Astrocyte (in vitro differentiated cells and primary cell): ENCODE measurements around the gene NCF4. TPM values are rescaled to one million over a fixed set of nuclear protein-coding genes. Genes with fewer than 3 reads are reported as not detected.

Experiments used
- DNase-seq: peaks from one replicate; pipeline ENCODE4 v3.0.0-alpha.2; 2010; ENCODE audit warnings: low read depth
- FAIRE-seq: peaks from 2 replicates; lab custom pipeline; 2011; peaks lifted over from hg19 to GRCh38; lab: Jason Lieb, UNC
- H2AFZ ChIP-seq: 2 replicates; pipeline ENCODE4 v1.6.0; 2012; ENCODE audit warnings: low read depth, low read length, inconsistent platforms
- H3K27ac ChIP-seq: 2 replicates; pipeline ENCODE4 v1.5.1; 2011; ENCODE audit warnings: low read depth, low read length, inconsistent platforms
- H3K27me3 ChIP-seq: 2 replicates; pipeline ENCODE4 v1.6.0; 2011; ENCODE audit warnings: low read length, inconsistent platforms; ENCODE audit not compliant: insufficient read depth
- H3K36me3 ChIP-seq: 2 replicates; pipeline ENCODE4 v1.5.1; 2011; ENCODE audit warnings: low read length, inconsistent platforms; ENCODE audit not compliant: insufficient read depth
- H3K4me1 ChIP-seq: 2 replicates; pipeline ENCODE4 v1.5.1; 2011; ENCODE audit warnings: low read length, inconsistent platforms; ENCODE audit not compliant: insufficient read depth
- H3K4me2 ChIP-seq: 2 replicates; pipeline ENCODE4 v1.6.0; 2012; ENCODE audit warnings: low read length, inconsistent platforms
- H3K4me3 ChIP-seq: 2 replicates; pipeline ENCODE4 v1.5.1; 2011; ENCODE audit warnings: low read depth, mild to moderate bottlenecking, low read length, inconsistent platforms; ENCODE audit not compliant: insufficient read depth
- H3K79me2 ChIP-seq: 2 replicates; pipeline ENCODE4 v1.6.0; 2012; ENCODE audit warnings: mild to moderate bottlenecking, low read length, inconsistent platforms; ENCODE audit not compliant: insufficient read depth
- H3K9ac ChIP-seq: 2 replicates; pipeline ENCODE4 v1.6.0; 2012; ENCODE audit warnings: mild to moderate bottlenecking, low read length, inconsistent platforms
- H3K9me3 ChIP-seq: 2 replicates; pipeline ENCODE4 v1.5.1; 2012; ENCODE audit warnings: low read depth, mild to moderate bottlenecking, low read length, inconsistent platforms; ENCODE audit not compliant: insufficient read depth
- H4K20me1 ChIP-seq: 2 replicates; pipeline ENCODE4 v1.6.0; 2012; ENCODE audit warnings: low read length, inconsistent platforms; ENCODE audit not compliant: insufficient read depth
- H3K27ac Mint-ChIP-seq: one replicate; pipeline ENCODE4 v1.8.0; 2021; ENCODE audit warnings: mild to moderate bottlenecking, mixed read lengths; ENCODE audit not compliant: unreplicated experiment
- H3K27me3 Mint-ChIP-seq: one replicate; pipeline ENCODE4 v1.8.0; 2021; ENCODE audit warnings: low read depth, mixed read lengths; ENCODE audit not compliant: unreplicated experiment
- H3K36me3 Mint-ChIP-seq: one replicate; pipeline ENCODE4 v1.8.0; 2021; ENCODE audit warnings: low read depth, mixed read lengths; ENCODE audit not compliant: unreplicated experiment
- H3K4me1 Mint-ChIP-seq: one replicate; pipeline ENCODE4 v1.8.0; 2021; ENCODE audit warnings: low read depth, mixed read lengths; ENCODE audit not compliant: unreplicated experiment
- H3K4me3 Mint-ChIP-seq: one replicate; pipeline ENCODE4 v1.8.0; 2021; ENCODE audit warnings: mild to moderate bottlenecking, moderate library complexity, mixed read lengths; ENCODE audit not compliant: unreplicated experiment
- H3K9me3 Mint-ChIP-seq: one replicate; pipeline ENCODE4 v1.8.0; 2021; ENCODE audit warnings: mild to moderate bottlenecking, mixed read lengths; ENCODE audit not compliant: unreplicated experiment
- CTCF ChIP-seq: IDR thresholded peaks from 2 replicates; pipeline ENCODE4 v1.5.1; 2011; ENCODE audit warnings: low read depth, mild to moderate bottlenecking, inconsistent platforms, low read length, moderate library complexity; ENCODE audit not compliant: insufficient read depth
- EZH2 ChIP-seq: IDR thresholded peaks from 2 replicates; pipeline ENCODE4 v1.6.1; 2012; ENCODE audit warnings: mild to moderate bottlenecking, low read length, inconsistent platforms; ENCODE audit not compliant: insufficient read depth
- total RNA-seq: library from RNA; stranded (reverse); gene quantifications from 2 replicates; pipeline ENCODE4 v1.2.1, GENCODE V29; 2021

NCF4 gene
- total RNA-seq, 1 donor from 2014 or later: not detected

- Mint-ChIP-seq H3K27ac (no peak overlapping the region), H3K4me3 (no peak overlapping the region), H3K27me3 (peaks cover 46% of the 10 kb centered on the region), H3K4me1 (no peaks in the 10 kb centered on the region), H3K36me3 (peaks cover 4% of the 10 kb centered on the region), H3K9me3 (peaks cover 17% of the 10 kb centered on the region)
- Histone ChIP-seq H4K20me1 (no peaks in the 10 kb centered on the region), H3K79me2 (no peaks in the 10 kb centered on the region), H3K9me3 (peaks cover 3% of the 10 kb centered on the region), H3K4me3 (no peak overlapping the region), H3K9ac (no peak overlapping the region), H3K4me1 (no peaks in the 10 kb centered on the region), H2AFZ (no peak overlapping the region), H3K27me3 (peaks cover 4% of the 10 kb centered on the region), H3K4me2 (no peak overlapping the region), H3K27ac (no peak overlapping the region), H3K36me3 (no peaks in the 10 kb centered on the region)
- DNase-seq: no peak
- TF ChIP-seq EZH2 (no peak), CTCF (no peak)
- no peak for FAIRE-seq
Measured at GRCh38 chr22:36898690-36899089, 37.9 kb downstream of the NCF4 start.

- no peak overlapping the region for H3K27ac Mint-ChIP-seq
Measured at GRCh38 chr22:36899498-36899897, 38.7 kb downstream of the NCF4 start.

More at GRCh38 chr22:36899498-36899897, 38.7 kb downstream of the NCF4 start:
- no peaks in the 10 kb centered on the region for H4K20me1 ChIP-seq
- H3K4me3 ChIP-seq: no peak overlapping the region
- no peak overlapping the region for H3K27ac ChIP-seq
- peaks cover 4% of the 10 kb centered on the region for H3K27me3 ChIP-seq
- H3K36me3 Mint-ChIP-seq: peaks cover 6% of the 10 kb centered on the region
- DNase-seq: no peak
- no peak overlapping the region for H3K4me2 ChIP-seq
- no peak overlapping the region for H3K9ac ChIP-seq
- TF ChIP-seq EZH2: no peak
- TF ChIP-seq CTCF: no peak
- no peaks in the 10 kb centered on the region for H3K4me1 ChIP-seq
- no peaks in the 10 kb centered on the region for H3K79me2 ChIP-seq
- H3K27me3 Mint-ChIP-seq: peaks cover 50% of the 10 kb centered on the region
- H3K36me3 ChIP-seq: no peaks in the 10 kb centered on the region
- no peak for FAIRE-seq
- peaks cover 17% of the 10 kb centered on the region for H3K9me3 Mint-ChIP-seq
- no peaks in the 10 kb centered on the region for H3K4me1 Mint-ChIP-seq
- H3K9me3 ChIP-seq: peaks cover 3% of the 10 kb centered on the region
- H2AFZ ChIP-seq: no peak overlapping the region
- no peak overlapping the region for H3K4me3 Mint-ChIP-seq
